GDM1 (cell line): ENCODE data around the gene KRTAP5-1.
"Not testable (repeated sequence)": the region's sequence is repeated elsewhere in the genome, so short reads cannot be mapped to it uniquely, and the experiment has no call there.

Source experiments
- DNase-seq: peaks from one replicate; lab custom pipeline; 2025; lab: John Stamatoyannopoulos, UW

The KRTAP5-1 gene, protein sequence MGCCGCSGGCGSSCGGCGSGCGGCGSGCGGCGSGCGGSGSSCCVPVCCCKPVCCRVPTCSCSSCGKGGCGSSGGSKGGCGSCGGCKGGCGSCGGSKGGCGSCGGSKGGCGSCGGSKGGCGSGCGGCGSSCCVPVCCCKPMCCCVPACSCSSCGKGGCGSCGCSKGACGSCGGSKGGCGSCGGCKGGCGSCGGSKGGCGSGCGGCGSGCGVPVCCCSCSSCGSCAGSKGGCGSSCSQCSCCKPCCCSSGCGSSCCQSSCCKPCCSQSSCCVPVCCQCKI

GRCh38 chr11:1584661-1585370, at the start of gene KRTAP5-1:
Gene KRTAP5-1, minus strand, starts transcription at chr11:1585283. Its CDS starts 34 bp downstream, at chr11:1585249.
- DNase-seq = not testable (repeated sequence)

GRCh38 chr11:1633864-1634263, 48.8 kb upstream of the KRTAP5-1 start:
- DNase-seq = no peak

GRCh38 chr11:1632053-1632714, 47.1 kb upstream of the KRTAP5-1 start:
- DNase-seq = no peak

GRCh38 chr11:1631066-1631568, 46.0 kb upstream of the KRTAP5-1 start:
- no peak for DNase-seq

GRCh38 chr11:1630271-1630670, 45.2 kb upstream of the KRTAP5-1 start:
- no peak for DNase-seq

DNA sequence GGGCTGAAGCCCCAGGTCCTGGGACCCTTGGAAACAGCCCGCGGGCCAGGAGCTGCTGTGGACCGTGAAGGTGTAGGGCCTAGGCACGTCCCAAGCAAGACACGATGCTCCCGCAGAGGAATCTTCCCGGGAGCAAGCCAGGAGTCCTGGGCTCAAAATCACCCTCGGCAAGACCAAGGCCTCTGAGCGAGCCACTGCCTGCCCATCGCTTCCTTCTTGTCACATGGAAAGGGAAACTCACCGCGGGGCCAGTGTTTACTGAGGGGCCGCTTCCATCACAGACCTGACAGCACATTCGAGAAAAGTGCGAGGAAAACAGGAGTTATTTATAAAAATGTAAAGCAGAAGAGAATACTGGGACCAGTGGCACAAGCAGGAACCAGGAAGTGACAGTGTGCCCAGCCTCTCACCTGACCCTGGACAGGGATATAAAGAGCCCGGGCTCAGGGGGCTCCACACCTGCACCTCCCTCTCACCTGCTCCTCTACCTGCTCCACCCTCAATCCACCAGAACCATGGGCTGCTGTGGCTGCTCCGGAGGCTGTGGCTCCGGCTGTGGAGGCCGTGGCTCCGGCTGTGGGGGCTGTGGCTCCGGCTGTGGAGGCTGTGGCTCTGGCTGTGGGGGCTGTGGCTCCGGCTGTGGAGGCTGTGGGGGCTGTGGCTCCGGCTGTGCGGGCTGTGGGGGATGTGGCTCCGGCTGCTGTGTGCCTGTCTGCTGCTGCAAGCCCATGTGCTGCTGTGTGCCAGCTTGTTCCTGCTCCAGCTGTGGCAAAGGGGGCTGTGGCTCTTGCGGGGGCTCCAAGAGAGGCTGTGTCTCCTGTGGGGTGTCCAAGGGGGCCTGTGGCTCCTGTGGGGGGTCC, 44.5 kb upstream of the KRTAP5-1 start, which contains the start of gene KRTAP5-5:
Gene KRTAP5-5, plus strand, starts transcription at position 450 of the 860 bp plus-strand sequence. Its CDS starts 66 bp downstream, at position 516.
- DNase-seq = no peak

GRCh38 chr11:1628506-1629325, 43.6 kb upstream of the KRTAP5-1 start:
- DNase-seq = no peak

GRCh38 chr11:1625541-1625940, 40.5 kb upstream of the KRTAP5-1 start:
- DNase-seq = no peak

DNA sequence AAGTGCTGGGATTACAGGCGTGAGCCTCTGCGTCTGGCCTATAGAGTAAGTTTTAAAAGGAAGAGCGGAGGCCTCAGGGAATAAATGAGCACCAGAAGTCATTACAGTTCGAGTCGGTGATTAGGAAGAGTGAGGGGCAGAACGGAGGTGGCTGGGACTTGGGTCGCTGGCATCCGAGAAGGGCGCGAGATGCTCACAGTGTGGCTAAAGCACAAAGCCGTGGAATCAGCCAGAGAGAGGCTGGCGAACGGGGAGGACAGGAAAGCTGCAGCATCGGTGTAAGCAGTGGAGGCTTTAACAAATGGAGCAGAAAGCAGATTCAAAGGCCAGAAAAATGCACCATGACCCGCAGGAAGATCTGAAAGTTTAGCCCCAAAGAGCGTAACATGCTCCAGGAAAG, 39.5 kb upstream of the KRTAP5-1 start:
- DNase-seq = no peak

DNA sequence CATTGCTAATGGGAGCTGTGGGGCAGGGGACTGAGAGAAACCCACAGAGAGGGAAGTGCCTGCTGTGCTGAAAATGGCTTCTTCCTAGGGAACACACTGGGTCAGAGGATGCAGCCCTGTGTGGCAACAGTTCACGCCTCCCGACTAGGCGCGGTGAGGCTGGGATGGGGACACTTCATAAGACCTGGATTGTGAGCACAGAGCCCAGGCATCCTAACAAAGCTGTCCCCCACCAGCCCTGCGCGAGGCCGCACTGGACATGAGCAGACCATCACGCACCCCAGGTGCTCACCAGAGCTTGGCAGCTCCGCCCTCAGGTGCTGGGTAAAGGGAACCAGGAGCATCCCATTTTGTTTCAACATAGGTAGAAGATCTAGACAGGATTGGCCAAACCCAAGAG, 38.6 kb upstream of the KRTAP5-1 start:
- no peak for DNase-seq

DNA sequence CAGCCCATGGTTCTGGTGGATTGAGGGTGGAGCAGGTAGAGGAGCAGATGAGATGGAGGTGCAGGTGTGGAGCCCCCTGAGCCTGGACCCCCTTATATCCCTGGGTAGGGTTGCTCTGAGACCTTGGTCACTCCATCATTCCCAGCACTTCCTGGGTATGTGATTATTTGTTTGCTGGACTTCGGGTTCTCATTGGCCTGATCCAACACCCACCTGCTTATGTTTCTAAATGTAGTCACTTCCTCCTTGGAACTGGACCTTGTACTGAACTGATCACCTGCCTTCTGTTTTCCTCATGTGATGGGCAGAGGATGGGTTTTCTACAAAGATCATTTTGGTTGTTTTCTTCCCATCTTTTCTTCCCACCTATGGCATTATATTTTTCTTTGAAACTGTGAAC, 37.0 kb upstream of the KRTAP5-1 start, which contains the start of gene KRTAP5-4:
Gene KRTAP5-4, minus strand, starts transcription at position 53 of the 400 bp plus-strand sequence. Its CDS starts 45 bp downstream, at position 8.
- DNase-seq = no peak

- DNase-seq = no peak
These were observed 34.4 kb upstream of the KRTAP5-1 start for GRCh38 chr11:1619449-1619848.

GRCh38 chr11:1618231-1618630, 33.1 kb upstream of the KRTAP5-1 start:
- no peak for DNase-seq

- no peak for DNase-seq
These were observed 23.3 kb upstream of the KRTAP5-1 start, which contains the start of gene KRTAP5-3 for GRCh38 chr11:1608363-1608762. Gene KRTAP5-3, minus strand, starts transcription at chr11:1608463. Its CDS starts 78 bp downstream, at chr11:1608385.

DNA sequence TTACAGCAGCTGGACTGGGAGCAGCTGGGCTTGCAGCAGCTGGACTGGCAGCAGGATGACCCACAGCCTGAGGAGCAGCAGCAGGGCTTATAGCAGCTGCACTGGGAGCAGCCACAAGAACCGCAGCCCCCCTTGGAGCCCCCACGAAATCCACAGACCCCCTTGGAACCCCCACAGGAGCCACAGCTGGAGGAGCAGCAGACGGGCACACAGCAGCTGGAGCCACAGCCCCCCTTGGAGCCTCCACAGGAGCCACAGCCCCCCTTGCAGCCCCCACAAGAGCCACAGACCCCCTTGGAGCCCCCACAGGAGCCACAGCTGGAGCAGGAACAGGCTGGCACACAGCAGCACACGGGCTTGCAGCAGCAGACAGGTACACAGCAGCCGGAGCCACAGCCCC, 22.8 kb upstream of the KRTAP5-1 start:
- DNase-seq = not testable (repeated sequence)

DNA sequence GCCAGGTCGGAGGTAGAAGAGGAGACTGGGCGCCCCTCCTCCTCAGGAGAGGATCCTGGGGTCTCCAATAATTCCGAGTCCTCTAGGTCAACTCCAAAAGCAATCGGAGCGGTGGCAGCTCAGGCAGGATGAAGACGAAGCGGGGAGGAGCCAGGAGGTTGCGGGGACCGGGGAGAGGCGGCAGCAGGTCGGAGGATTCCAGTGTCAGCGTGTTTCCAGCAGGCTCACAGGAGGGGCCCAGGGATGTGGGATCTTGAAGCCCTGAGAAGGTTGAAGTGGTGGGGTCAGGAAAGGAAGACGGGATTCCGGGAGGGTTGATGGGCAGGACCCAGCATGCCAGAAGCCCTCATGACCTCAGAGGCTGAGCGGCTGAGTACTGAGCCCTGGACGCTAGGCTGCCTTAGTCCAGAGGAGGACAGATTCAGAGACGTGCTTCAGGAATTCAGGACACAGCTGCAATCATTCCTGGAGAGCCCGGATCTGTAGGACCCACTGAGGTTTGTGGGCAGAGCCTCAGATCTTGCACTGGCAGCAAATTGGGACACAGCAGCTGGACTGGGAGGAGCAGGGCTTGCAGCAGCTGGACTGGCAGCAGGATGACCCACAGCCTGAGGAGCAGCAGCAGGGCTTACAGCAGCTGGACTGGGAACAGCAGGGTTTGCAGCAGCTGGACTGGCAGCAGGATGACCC, 22.2 kb upstream of the KRTAP5-1 start:
- not testable (repeated sequence) for DNase-seq

DNA sequence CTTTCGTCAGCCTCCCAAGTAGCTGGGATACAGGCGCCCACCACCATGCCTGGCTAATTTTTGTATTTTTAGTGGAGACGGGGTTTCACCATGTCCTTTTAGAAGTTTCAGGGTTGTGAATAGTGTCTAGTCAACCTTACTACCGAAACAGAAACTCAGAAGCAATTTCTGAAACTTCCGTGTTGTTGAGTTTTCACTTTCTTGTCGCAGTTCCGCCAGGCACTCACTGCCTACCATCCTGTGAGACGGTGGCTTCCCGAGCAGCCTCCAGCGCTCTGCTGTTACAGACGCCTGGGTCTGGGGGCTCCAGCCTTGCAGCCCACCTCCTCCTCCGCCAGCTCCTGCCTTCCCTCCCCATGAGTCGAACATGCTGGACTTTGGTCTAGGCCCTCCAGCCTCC, 20.8 kb upstream of the KRTAP5-1 start:
- not testable (repeated sequence) for DNase-seq

GRCh38 chr11:1604711-1605110, 19.6 kb upstream of the KRTAP5-1 start:
- DNase-seq = no peak

DNA sequence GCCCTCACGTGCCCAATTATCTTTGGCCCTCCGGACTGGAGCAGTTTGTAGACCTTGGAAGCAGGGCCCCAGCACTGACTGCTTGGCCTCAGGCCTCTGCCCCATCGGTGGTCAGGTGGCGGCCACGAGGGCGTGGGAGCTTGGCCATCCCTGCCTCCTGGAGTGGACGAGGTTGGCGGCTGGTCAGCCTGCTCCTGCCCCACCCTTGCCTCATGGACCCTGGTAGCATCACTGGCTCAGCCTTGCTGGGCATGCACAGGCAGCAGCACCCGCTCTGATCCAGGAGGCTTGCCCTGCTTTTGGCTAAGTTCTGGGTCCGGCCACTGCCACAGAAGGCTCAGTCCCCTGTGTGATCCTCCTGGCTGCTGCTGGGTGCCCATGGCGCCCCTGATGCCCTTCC, 19.1 kb upstream of the KRTAP5-1 start:
- no peak for DNase-seq

DNA sequence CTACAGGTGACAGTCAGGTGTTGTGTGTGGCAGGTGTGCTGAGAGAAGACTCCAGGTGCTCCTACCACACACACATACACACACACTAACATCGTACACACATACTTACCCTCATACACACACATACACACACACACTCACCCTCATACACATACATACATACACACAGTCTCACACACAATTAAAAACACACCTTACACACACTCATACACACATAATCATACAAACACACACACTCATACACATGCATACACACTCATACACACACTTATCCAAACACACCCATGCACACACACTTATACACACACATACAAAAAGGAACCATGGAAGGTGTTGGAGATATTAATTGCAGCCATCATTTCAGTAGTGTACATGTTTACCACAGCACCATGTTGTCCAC, 18.5 kb upstream of the KRTAP5-1 start:
- DNase-seq = no peak
